Measurements from ENCODE around the gene SLC39A3.

DNA sequence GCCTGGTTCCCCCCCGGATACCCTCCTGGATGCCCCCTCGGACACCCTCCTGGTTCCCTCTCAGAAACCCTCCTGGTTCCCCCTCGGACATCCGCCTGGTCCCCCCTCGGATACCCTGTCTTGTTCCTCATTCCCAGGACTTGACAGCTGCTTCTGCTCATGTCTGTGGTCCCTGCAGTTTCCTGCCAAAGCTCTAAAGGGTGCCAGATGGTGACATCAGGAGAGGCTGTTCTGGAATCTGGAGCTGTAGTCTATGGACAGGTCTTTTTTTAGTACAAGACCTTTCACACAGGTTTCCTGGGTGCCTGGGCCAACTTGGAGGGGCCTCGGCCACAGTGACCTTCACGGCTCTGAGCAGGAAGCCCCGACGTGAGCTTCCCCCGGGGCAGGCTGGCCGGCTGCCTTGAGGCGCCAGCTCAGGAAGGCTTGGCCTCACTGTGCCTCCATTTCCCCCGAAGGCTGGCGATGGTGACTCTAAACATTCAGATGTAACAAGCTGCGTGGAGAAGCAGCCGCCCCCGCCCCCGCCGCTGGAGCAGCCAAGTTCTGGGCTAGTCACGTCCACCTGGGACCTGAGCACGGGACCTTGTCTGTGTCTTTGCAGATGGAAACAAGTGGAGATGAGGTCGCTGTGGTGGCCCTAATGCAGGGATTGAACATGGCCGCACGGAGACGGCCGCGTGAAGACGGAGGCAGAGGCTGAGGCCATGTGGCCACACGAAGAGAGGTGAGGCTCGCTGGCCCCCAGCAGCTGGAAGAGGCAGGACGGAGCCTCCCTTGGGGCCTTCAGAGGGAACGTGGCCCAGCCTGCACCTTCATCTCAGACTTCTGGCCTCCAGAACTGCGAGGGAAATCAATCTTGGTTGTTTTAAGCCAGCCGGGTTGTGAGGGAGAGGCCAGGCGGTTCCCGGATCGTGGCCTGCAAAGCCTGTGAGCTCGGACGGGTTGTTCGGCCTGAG, 30.5 kb upstream of the SLC39A3 start:
- TF ChIP-seq EP300 (IDR thresholded peaks at IDR 0.05; ENCODE audit: borderline replicate concordance in 1 of 2, low read depth in 2 of 2, low read length in 2 of 2) = no peak
- TF ChIP-seq, protein P1, sequence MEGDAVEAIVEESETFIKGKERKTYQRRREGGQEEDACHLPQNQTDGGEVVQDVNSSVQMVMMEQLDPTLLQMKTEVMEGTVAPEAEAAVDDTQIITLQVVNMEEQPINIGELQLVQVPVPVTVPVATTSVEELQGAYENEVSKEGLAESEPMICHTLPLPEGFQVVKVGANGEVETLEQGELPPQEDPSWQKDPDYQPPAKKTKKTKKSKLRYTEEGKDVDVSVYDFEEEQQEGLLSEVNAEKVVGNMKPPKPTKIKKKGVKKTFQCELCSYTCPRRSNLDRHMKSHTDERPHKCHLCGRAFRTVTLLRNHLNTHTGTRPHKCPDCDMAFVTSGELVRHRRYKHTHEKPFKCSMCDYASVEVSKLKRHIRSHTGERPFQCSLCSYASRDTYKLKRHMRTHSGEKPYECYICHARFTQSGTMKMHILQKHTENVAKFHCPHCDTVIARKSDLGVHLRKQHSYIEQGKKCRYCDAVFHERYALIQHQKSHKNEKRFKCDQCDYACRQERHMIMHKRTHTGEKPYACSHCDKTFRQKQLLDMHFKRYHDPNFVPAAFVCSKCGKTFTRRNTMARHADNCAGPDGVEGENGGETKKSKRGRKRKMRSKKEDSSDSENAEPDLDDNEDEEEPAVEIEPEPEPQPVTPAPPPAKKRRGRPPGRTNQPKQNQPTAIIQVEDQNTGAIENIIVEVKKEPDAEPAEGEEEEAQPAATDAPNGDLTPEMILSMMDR (IDR thresholded peaks at IDR 0.05; ENCODE audit: control extremely low read depth in 1 of 3, insufficient read depth in 1 of 3, low read depth in 1 of 3, low read length in 3 of 3) = no peak
- TF ChIP-seq JUND (IDR thresholded peaks at IDR 0.05; ENCODE audit: low read length) = no peak

All from H1 (cell line).